H1 (cell line): ENCODE data around the gene UBE2I. TPM values are rescaled to one million over a fixed set of nuclear protein-coding genes. Genes with fewer than 3 reads are reported as not detected.
A peak's percentile ranks its signal among the peaks of the same experiment; 100 is the strongest.

ENCODE experiments used
- CTCF ChIA-PET: fragments of 300-600 bp; sonication (Branson Sonifier 250); formaldehyde crosslinking; loops from one replicate; lab custom pipeline; 2021; ENCODE audit not compliant: partially characterized antibody; lab: Charles Lee
- POLR2A ChIA-PET: fragments of 300-600 bp; sonication (Branson Sonifier 250); formaldehyde crosslinking; loops from one replicate; lab custom pipeline; 2021; ENCODE audit warnings: inconsistent platforms; ENCODE audit not compliant: partially characterized antibody; lab: Charles Lee
- DNase-seq, 2 experiments: peaks; one replicate each; pipeline versions ENCODE4 v3.0.0 to v3.0.0-alpha.2; 2010 to 2022; ENCODE audit warnings: low spot score in 2 of 2, low read depth in 1 of 2, mixed read lengths in 1 of 2
- FAIRE-seq: peaks from 2 replicates; lab custom pipeline; 2011; peaks lifted over from hg19 to GRCh38; lab: Jason Lieb, UNC
- H2AFZ ChIP-seq: 2 replicates; pipeline ENCODE4 v1.8.1; 2012; ENCODE audit warnings: low read length, inconsistent platforms
- H2AK5ac ChIP-seq: 2 replicates; pipeline ENCODE4 v1.6.1; 2013; ENCODE audit warnings: low read depth, low read length
- H2BK120ac ChIP-seq: replicated peaks from 2 replicates; pipeline ENCODE3; 2013; ENCODE audit warnings: low read depth, low read length, inconsistent platforms
- H2BK12ac ChIP-seq: 2 replicates; pipeline ENCODE4 v1.6.1; 2013; ENCODE audit warnings: low read depth, low read length
- H2BK15ac ChIP-seq: 2 replicates; pipeline ENCODE4 v1.6.1; 2013; ENCODE audit warnings: low read length
- H2BK20ac ChIP-seq: 2 replicates; pipeline ENCODE4 v1.6.1; 2013; ENCODE audit warnings: low read length
- H2BK5ac ChIP-seq: 2 replicates; pipeline ENCODE4 v1.6.1; 2013; ENCODE audit warnings: low read depth, low read length
- H3K14ac ChIP-seq: 2 replicates; pipeline ENCODE4 v1.6.1; 2013; ENCODE audit warnings: inconsistent platforms; ENCODE audit not compliant: insufficient read length
- H3K18ac ChIP-seq: 2 replicates; pipeline ENCODE4 v1.6.1; 2013; ENCODE audit warnings: low read length; ENCODE audit errors: extremely low read depth
- H3K23ac ChIP-seq: 2 replicates; pipeline ENCODE4 v1.6.1; 2013; ENCODE audit warnings: inconsistent platforms; ENCODE audit not compliant: insufficient read length
- H3K23me2 ChIP-seq: 2 replicates; pipeline ENCODE4 v1.6.1; 2013; ENCODE audit warnings: low read depth, low read length
- H3K27ac ChIP-seq: 2 replicates; pipeline ENCODE4 v1.6.1; 2011; ENCODE audit warnings: low read depth, low read length, inconsistent platforms
- H3K27me3 ChIP-seq, 4 experiments: replicated peaks in 1 of 4; 1 replicate in 1 of 4; 2 replicates in 3 of 4; pipeline versions ENCODE4 v1.6.1 to v1.8.1; 2011 to 2013; ENCODE audit warnings: low read length in 3 of 4, mild to moderate bottlenecking in 3 of 4, inconsistent platforms in 2 of 4, mixed read lengths in 2 of 4, moderate library complexity in 1 of 4; ENCODE audit not compliant: control insufficient read depth in 3 of 4, insufficient read depth in 3 of 4; ENCODE audit errors: extremely low read depth in 1 of 4
- H3K36me3 ChIP-seq, 4 experiments: 2 replicates each; pipeline versions ENCODE4 v1.6.1 to v1.8.1; 2011 to 2013; ENCODE audit warnings: mild to moderate bottlenecking in 4 of 4, low read length in 3 of 4, moderate library complexity in 2 of 4, control low read depth in 1 of 4, inconsistent platforms in 1 of 4; ENCODE audit not compliant: insufficient read depth in 4 of 4, control insufficient read depth in 2 of 4
- H3K4ac ChIP-seq: replicated peaks from 2 replicates; pipeline ENCODE3; 2013; ENCODE audit warnings: low read length, low read depth, mixed read lengths, inconsistent platforms; ENCODE audit not compliant: insufficient read length
- H3K4me1 ChIP-seq, 4 experiments: replicated peaks in 1 of 4; 1 replicate in 1 of 4; 2 replicates in 3 of 4; pipeline versions ENCODE4 v1.6.1 to v1.8.1; 2011 to 2013; ENCODE audit warnings: low read length in 3 of 4, inconsistent platforms in 2 of 4, mixed read lengths in 1 of 4; ENCODE audit not compliant: insufficient read depth in 4 of 4, control insufficient read depth in 3 of 4
- H3K4me2 ChIP-seq, 2 experiments: 2 replicates each; pipeline versions ENCODE4 v1.6.1 to v1.8.1; 2011 to 2013; ENCODE audit warnings: low read depth in 2 of 2, low read length in 2 of 2, control low read depth in 1 of 2, inconsistent platforms in 1 of 2, mild to moderate bottlenecking in 1 of 2; ENCODE audit not compliant: insufficient read depth in 1 of 2
- H3K4me3 ChIP-seq, 4 experiments: fragments of 200-600, 300-600 bp in 1 of 4; sonication (generic), shearing (Covaris generic), sonication (Bioruptor Twin) in 1 of 4; 2 replicates each; pipeline versions ENCODE4 v1.5.1 to v1.8.1; 2011 to 2016; ENCODE audit warnings: low read length in 4 of 4, low read depth in 3 of 4, control low read depth in 2 of 4, inconsistent platforms in 2 of 4, mild to moderate bottlenecking in 2 of 4, mixed read lengths in 1 of 4, moderate library complexity in 1 of 4; ENCODE audit not compliant: insufficient read depth in 2 of 4; ENCODE audit errors: extremely low read depth in 1 of 4
- H3K56ac ChIP-seq: replicated peaks from 2 replicates; pipeline ENCODE3; 2013; ENCODE audit warnings: low read depth, mild to moderate bottlenecking, mixed read lengths, low read length, inconsistent platforms; ENCODE audit not compliant: insufficient read length
- H3K79me1 ChIP-seq: 2 replicates; pipeline ENCODE4 v1.6.1; 2013; ENCODE audit warnings: low read depth, low read length, control low read depth
- H3K79me2 ChIP-seq, 2 experiments: 2 replicates each; pipeline versions ENCODE4 v1.6.1 to v1.8.1; 2012 to 2013; ENCODE audit warnings: low read length in 2 of 2, mild to moderate bottlenecking in 2 of 2, inconsistent platforms in 1 of 2; ENCODE audit not compliant: insufficient read depth in 2 of 2, control insufficient read depth in 1 of 2
- H3K9ac ChIP-seq, 4 experiments: replicated peaks in 1 of 4; 1 replicate in 1 of 4; 2 replicates in 3 of 4; pipeline versions ENCODE4 v1.6.1 to v1.8.1; 2011 to 2013; ENCODE audit warnings: low read depth in 3 of 4, low read length in 3 of 4, control low read depth in 2 of 4, mild to moderate bottlenecking in 2 of 4, moderate library complexity in 2 of 4, inconsistent platforms in 1 of 4; ENCODE audit errors: extremely low read depth in 1 of 4
- H3K9me3 ChIP-seq, 2 experiments: 2 replicates each; pipeline versions ENCODE4 v1.6.1 to v1.8.1; 2012 to 2013; ENCODE audit warnings: mild to moderate bottlenecking in 2 of 2, moderate library complexity in 2 of 2, control low read depth in 1 of 2, inconsistent platforms in 1 of 2, low read depth in 1 of 2, low read length in 1 of 2, mixed read lengths in 1 of 2; ENCODE audit not compliant: insufficient read depth in 2 of 2
- H4K20me1 ChIP-seq, 2 experiments: replicated peaks in 1 of 2; 2 replicates each; pipeline versions ENCODE3 to v1.8.1; 2011 to 2013; ENCODE audit warnings: inconsistent platforms in 2 of 2, low read length in 2 of 2, mild to moderate bottlenecking in 1 of 2; ENCODE audit not compliant: insufficient read depth in 2 of 2, control insufficient read depth in 1 of 2
- H4K5ac ChIP-seq: 2 replicates; pipeline ENCODE4 v1.6.1; 2013; ENCODE audit warnings: low read length, low read depth, mixed read lengths, inconsistent platforms; ENCODE audit not compliant: insufficient read length
- H4K8ac ChIP-seq: 2 replicates; pipeline ENCODE4 v1.8.0; 2013; ENCODE audit warnings: mild to moderate bottlenecking, moderate library complexity, low read length, inconsistent platforms; ENCODE audit not compliant: insufficient read depth; ENCODE audit errors: extremely low read depth
- H4K91ac ChIP-seq: replicated peaks from 2 replicates; pipeline ENCODE3; 2013; ENCODE audit warnings: low read length, mixed read lengths, inconsistent platforms; ENCODE audit not compliant: insufficient read length
- CBX8 ChIP-seq: fragments of 300-800, 300-1000 bp; sonication (generic); IDR thresholded peaks from 2 replicates; pipeline ENCODE4 v1.7.1; 2016; ENCODE audit warnings: low read depth, low read length, borderline replicate concordance
- EGR1 ChIP-seq: IDR thresholded peaks from 2 replicates; pipeline ENCODE4 v1.6.1; 2011; ENCODE audit warnings: low read depth, low read length, borderline replicate concordance
- HDAC6 ChIP-seq: IDR thresholded peaks from one replicate; pipeline ENCODE4 v1.7.1; 2012; ENCODE audit warnings: low read depth, mild to moderate bottlenecking, inconsistent platforms, low read length, moderate library complexity
- JUND ChIP-seq: IDR thresholded peaks from 2 replicates; pipeline ENCODE4 v1.6.1; 2011; ENCODE audit warnings: mild to moderate bottlenecking, improper control_type of control experiment, low read length
- MAFK ChIP-seq: IDR thresholded peaks from 2 replicates; pipeline ENCODE4 v1.6.1; 2012; ENCODE audit warnings: low read depth, mild to moderate bottlenecking, improper control_type of control experiment, low read length
- POU5F1 ChIP-seq: IDR thresholded peaks from 2 replicates; pipeline ENCODE4 v1.6.1; 2011; ENCODE audit warnings: low read depth, mild to moderate bottlenecking, low read length, moderate library complexity
- RNF2 ChIP-seq: fragments of 200-900, 300-1000 bp; sonication (generic); IDR thresholded peaks from 2 replicates; pipeline ENCODE4 v1.7.1; 2016; ENCODE audit warnings: borderline replicate concordance, low read depth, mild to moderate bottlenecking, antibody characterized with exemption, low read length; ENCODE audit not compliant: poor library complexity, severe bottlenecking; ENCODE audit errors: missing control alignments
- YY1 ChIP-seq: IDR thresholded peaks from 2 replicates; pipeline ENCODE4 v1.6.1; 2011; ENCODE audit warnings: low read depth, mild to moderate bottlenecking, low read length
- WGBS, 2 experiments: shearing (Covaris generic) in 1 of 2; methylation state at CpG; one replicate each; pipeline versions ENCODE4 v1.1.6 to v1.1.7; 2013 to 2015; ENCODE audit warnings: low lambda C conversion rate in 2 of 2, mixed read lengths in 2 of 2, inconsistent platforms in 1 of 2, low coverage in 1 of 2, missing lambda C conversion rate in 1 of 2; ENCODE audit not compliant: insufficient replicate concordance in 2 of 2, insufficient coverage in 1 of 2, insufficient read length in 1 of 2; ENCODE audit errors: extremely low coverage in 1 of 2, missing lambda C conversion rate in 1 of 2; 5-methylcytosine and 5-hydroxymethylcytosine counted together
- polyA plus RNA-seq, 7 experiments: library from polyadenylated mRNA; depleted of rRNA in 3 of 7; stranded (reverse) in 5 of 7; unstranded in 2 of 7; fragments of >200 nt in 5 of 7; fragments of 200-250 nt in 2 of 7; gene quantifications; 1 replicate in 5 of 7; 2 replicates in 1 of 7; 4 replicates in 1 of 7; pipeline versions ENCODE4 v1.2.1 to v1.2.3, GENCODE V29; 2011 to 2013; ENCODE audit warnings: missing spikeins in 2 of 7, mixed read lengths in 2 of 7
- total RNA-seq: library from RNA; stranded (reverse); fragmentation: NEBNext Ultra II Directional; extraction: Animal tissue kit (Norgen Biotek cat#: 25700); gene quantifications from 2 replicates; pipeline ENCODE4 v1.2.1, GENCODE V29; 2021
- TF ChIP-seq, protein P1 (sequence below): IDR thresholded peaks from 2 replicates; pipeline ENCODE4 v1.6.1; 2012; ENCODE audit warnings: low read length, inconsistent platforms

Gene UBE2I
- total and polyA plus RNA-seq, 2 of the 8 experiments (the other 6 are each of a cell fraction or from before 2014, with no cell fraction given) = 148 to 268 TPM

GRCh38 chr16:1290860-1291575, 18.4 kb upstream of the UBE2I start:
- WGBS, 2 experiments = 91% methylated on average over 29 of the region's 29 CpGs; no CpG with 5 or more reads in 1 of the 2 experiments
- Histone ChIP-seq H4K5ac (no peak overlapping the region), H2BK5ac (no peak overlapping the region), H3K9me3 (no peaks in the 10 kb centered on the region), H4K20me1 (peaks cover 0 to 2% of the 10 kb centered on the region in 2 experiments), H4K91ac (peak overlapping the region; percentile 42), H3K4me2 (no peak overlapping the region), H3K9ac (no peak overlapping the region), H2BK20ac (no peak overlapping the region), H3K27ac (no peak overlapping the region), H3K14ac (no peak overlapping the region), H2AFZ (no peak overlapping the region), H3K18ac (no peak overlapping the region), H4K8ac (no peak overlapping the region), H3K23me2 (peaks cover 3% of the 10 kb centered on the region; the same call in 1 of the 2 replicates), H3K79me1 (no peaks in the 10 kb centered on the region), H2BK12ac (0 out of 2 replicates have a peak overlapping the region, but pooled peaks have one; percentile 80), H3K79me2 (no peaks in the 10 kb centered on the region), H3K23ac (no peak overlapping the region), H3K4me3 (no peak overlapping the region), H3K4me1 (peaks cover 3 to 20% (median 13%) of the 10 kb centered on the region in 4 experiments; a peak in 6 of 7 replicates), H3K56ac (no peak overlapping the region), H2AK5ac (no peak overlapping the region), H2BK15ac (peak overlapping the region; percentile 72; the same call in 1 of the 2 replicates), H2BK120ac (no peak overlapping the region), H3K36me3 (no peaks in the 10 kb centered on the region), H3K27me3 (peaks cover 7 to 39% (median 26%) of the 10 kb centered on the region in 4 experiments), H3K4ac (no peak overlapping the region)
- CTCF ChIA-PET = interaction anchor here (0.9 to 4.7 kb wide), 6 partner anchors 9 to 39 kb away, joined by 3 to 35 read pairs (median 4); partner anchors contain the start of gene UBE2I
- FAIRE-seq = no peak
- POLR2A ChIA-PET = interaction anchor here (1.0 to 1.6 kb wide), 5 partner anchors 11 to 612 kb away, joined by 3 to 5 read pairs (median 3); partner anchors contain the start of gene UBE2I
- no peak for DNase-seq
- TF ChIP-seq JUND (no peak), CBX8 (no peak), HDAC6 (no peak), YY1 (no peak), MAFK (no peak), RNF2 (no peak), EGR1 (no peak), POU5F1 (no peak)
- TF ChIP-seq, protein P1, sequence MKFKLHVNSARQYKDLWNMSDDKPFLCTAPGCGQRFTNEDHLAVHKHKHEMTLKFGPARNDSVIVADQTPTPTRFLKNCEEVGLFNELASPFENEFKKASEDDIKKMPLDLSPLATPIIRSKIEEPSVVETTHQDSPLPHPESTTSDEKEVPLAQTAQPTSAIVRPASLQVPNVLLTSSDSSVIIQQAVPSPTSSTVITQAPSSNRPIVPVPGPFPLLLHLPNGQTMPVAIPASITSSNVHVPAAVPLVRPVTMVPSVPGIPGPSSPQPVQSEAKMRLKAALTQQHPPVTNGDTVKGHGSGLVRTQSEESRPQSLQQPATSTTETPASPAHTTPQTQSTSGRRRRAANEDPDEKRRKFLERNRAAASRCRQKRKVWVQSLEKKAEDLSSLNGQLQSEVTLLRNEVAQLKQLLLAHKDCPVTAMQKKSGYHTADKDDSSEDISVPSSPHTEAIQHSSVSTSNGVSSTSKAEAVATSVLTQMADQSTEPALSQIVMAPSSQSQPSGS = no peak
